ENCODE data around the gene IGFN1.

- TF ChIP-seq CTCF (IDR thresholded peaks at IDR 0.05) (no peak), POLR2A (IDR thresholded peaks at IDR 0.05) (no peak)
These were observed 8.9 kb upstream of the IGFN1 start for GRCh38 chr1:201181726-201182125.
